HCT116 (cell line): ENCODE data around the gene PAX2. TPM values are rescaled to one million over a fixed set of nuclear protein-coding genes. Genes with fewer than 3 reads are reported as not detected.

Experiments
- ATAC-seq: fragments of 200-7000 bp; cut with Tn5 transposase; 2 replicates; pipeline ENCODE4 v1.9.1; 2020; ENCODE audit warnings: mild to moderate bottlenecking, moderate library complexity
- BruUV-seq: library from RNA; stranded (reverse); fragments of 400-500 nt; replicated peaks from 2 replicates; lab custom pipeline; 2021; lab: Mats Ljungman, UMichigan
- CTCF ChIA-PET: fragments of 300-600 bp; sonication (Branson Sonifier 250); formaldehyde crosslinking; loops from one replicate; lab custom pipeline; 2021; ENCODE audit warnings: antibody characterized with exemption; lab: Charles Lee
- POLR2A ChIA-PET: fragments of 300-600, 350-600 bp; sonication (Branson Sonifier 250); formaldehyde crosslinking; loops from one replicate; lab custom pipeline; 2021; ENCODE audit warnings: antibody characterized with exemption; lab: Charles Lee
- RAD21 ChIA-PET, 2 experiments: fragments of 300-600 bp; sonication (Branson Sonifier 250); formaldehyde crosslinking; loops; one replicate each; lab custom pipeline; 2023; ENCODE audit warnings: low total read pairs in 2 of 2; ENCODE audit not compliant: uncharacterized antibody in 2 of 2, unreplicated experiment in 2 of 2, low non-redundant PET in 1 of 2; lab: Charles Lee
- DNase-seq: peaks from one replicate; pipeline ENCODE4 v3.0.0-alpha.2; 2010; ENCODE audit warnings: low read depth, low spot score
- H2AFZ ChIP-seq: fragments of 200-600 bp; shearing (Covaris generic), sonication (generic); 2 replicates; pipeline ENCODE4 v1.6.1; 2017; ENCODE audit warnings: low read depth, mixed run types, mixed read lengths, antibody characterized with exemption, low read length; ENCODE audit not compliant: poor library complexity, severe bottlenecking
- H3K27ac ChIP-seq: 2 replicates; pipeline ENCODE4 v1.5.1; 2012; ENCODE audit warnings: low read depth, low read length
- H3K27me3 ChIP-seq: fragments of 200-600 bp; sonication (generic); 2 replicates; pipeline ENCODE4 v1.6.1; 2016; ENCODE audit warnings: mixed run types, low read length, mixed read lengths; ENCODE audit not compliant: insufficient read depth
- H3K36me3 ChIP-seq, 2 experiments: fragments of 200-500 bp in 1 of 2; fragments of 200-600 bp in 1 of 2; sonication (Bioruptor generic) in 1 of 2; sonication (generic) in 1 of 2; 2 replicates each; pipeline versions ENCODE4 v1.5.1 to v1.6.1; 2014 to 2016; ENCODE audit warnings: low read length in 2 of 2, inconsistent platforms in 1 of 2, mixed read lengths in 1 of 2, mixed run types in 1 of 2; ENCODE audit not compliant: insufficient read depth in 2 of 2, control insufficient read depth in 1 of 2
- H3K4me1 ChIP-seq, 2 experiments: fragments of 200-600 bp in 1 of 2; sonication (generic) in 1 of 2; 2 replicates each; pipeline versions ENCODE4 v1.5.1 to v1.6.1; 2012 to 2017; ENCODE audit warnings: low read length in 2 of 2, inconsistent platforms in 1 of 2, mild to moderate bottlenecking in 1 of 2, mixed read lengths in 1 of 2, mixed run types in 1 of 2, moderate library complexity in 1 of 2; ENCODE audit not compliant: insufficient read depth in 2 of 2, control insufficient read depth in 1 of 2
- H3K4me2 ChIP-seq: fragments of 200-600 bp; sonication (generic); 2 replicates; pipeline ENCODE4 v1.6.1; 2017; ENCODE audit warnings: mixed run types, low read length, mixed read lengths
- H3K4me3 ChIP-seq, 2 experiments: fragments of 200-600 bp in 1 of 2; sonication (generic) in 1 of 2; replicated peaks in 1 of 2; 2 replicates each; pipeline ENCODE4 v1.5.1; 2011 to 2016; ENCODE audit warnings: low read length in 2 of 2, control low read depth in 1 of 2, low read depth in 1 of 2, mild to moderate bottlenecking in 1 of 2, mixed read lengths in 1 of 2, mixed run types in 1 of 2
- H3K79me2 ChIP-seq: fragments of 200-600 bp; sonication (generic); 2 replicates; pipeline ENCODE4 v1.6.1; 2017; ENCODE audit warnings: mild to moderate bottlenecking, mixed run types, low read length, moderate library complexity, mixed read lengths; ENCODE audit not compliant: insufficient read depth
- H3K9ac ChIP-seq: fragments of 200-600 bp; sonication (generic); 2 replicates; pipeline ENCODE4 v1.6.1; 2016; ENCODE audit warnings: low read length, mixed read lengths
- H3K9me2 ChIP-seq: fragments of 200-600 bp; sonication (generic), shearing (Covaris generic); 2 replicates; pipeline ENCODE4 v1.6.1; 2017; ENCODE audit warnings: mixed run types, mild to moderate bottlenecking, moderate library complexity; ENCODE audit not compliant: insufficient read depth
- H3K9me3 ChIP-seq, 2 experiments: fragments of 200-500 bp in 1 of 2; fragments of 200-600 bp in 1 of 2; sonication (Bioruptor generic) in 1 of 2; sonication (generic) in 1 of 2; 2 replicates each; pipeline ENCODE4 v1.6.1; 2014 to 2017; ENCODE audit warnings: low read length in 2 of 2, mixed read lengths in 2 of 2, inconsistent platforms in 1 of 2, low read depth in 1 of 2, mild to moderate bottlenecking in 1 of 2, mixed run types in 1 of 2, moderate library complexity in 1 of 2; ENCODE audit not compliant: control insufficient read depth in 1 of 2, insufficient read depth in 1 of 2
- H4K20me1 ChIP-seq: fragments of 200-600 bp; sonication (generic), shearing (Covaris generic); 2 replicates; pipeline ENCODE4 v1.6.1; 2017; ENCODE audit warnings: mixed run types, mild to moderate bottlenecking, moderate library complexity; ENCODE audit not compliant: insufficient read depth
- ATF3 ChIP-seq: IDR thresholded peaks from 2 replicates; pipeline ENCODE4 v1.6.1; 2012
- CBX3 ChIP-seq: IDR thresholded peaks from 2 replicates; pipeline ENCODE4 v1.6.1; 2012; ENCODE audit warnings: low read depth
- CTCF ChIP-seq, 3 experiments: fragments of 200-600 bp in 1 of 3; sonication (generic) in 1 of 3; IDR thresholded peaks in 2 of 3; conservative IDR thresholded peaks in 1 of 3; 2 replicates each; pipeline ENCODE4 v1.5.1; 2012 to 2017; ENCODE audit warnings: low read depth in 2 of 3, low read length in 2 of 3, antibody characterized with exemption in 1 of 3, borderline replicate concordance in 1 of 3, control low read depth in 1 of 3, mild to moderate bottlenecking in 1 of 3, mixed read lengths in 1 of 3, mixed run types in 1 of 3, moderate library complexity in 1 of 3; ENCODE audit not compliant: insufficient read depth in 1 of 3
- EGR1 ChIP-seq: IDR thresholded peaks from 2 replicates; pipeline ENCODE4 v1.6.1; 2012; ENCODE audit warnings: low read depth
- EZH2 ChIP-seq: fragments of 200-600 bp; sonication (generic); IDR thresholded peaks from 2 replicates; pipeline ENCODE4 v1.6.1; 2017; ENCODE audit warnings: antibody characterized with exemption, mixed run types
- JUND ChIP-seq: IDR thresholded peaks from 2 replicates; pipeline ENCODE4 v1.6.1; 2012
- POLR2A ChIP-seq: IDR thresholded peaks from 2 replicates; pipeline ENCODE4 v1.7.0; 2011; ENCODE audit warnings: borderline replicate concordance; ENCODE audit not compliant: insufficient read depth, insufficient read length; ENCODE audit errors: extremely low read depth
- RAD21 ChIP-seq: IDR thresholded peaks from 2 replicates; pipeline ENCODE4 v1.6.1; 2012; ENCODE audit warnings: low read depth, mild to moderate bottlenecking
- REST ChIP-seq: IDR thresholded peaks from 2 replicates; pipeline ENCODE4 v1.6.1; 2012; ENCODE audit warnings: low read depth
- SP1 ChIP-seq: IDR thresholded peaks from 2 replicates; pipeline ENCODE4 v1.6.1; 2012; ENCODE audit warnings: low read depth
- TCF7L2 ChIP-seq: IDR thresholded peaks from 2 replicates; pipeline ENCODE4 v1.7.0; 2011; ENCODE audit warnings: borderline replicate concordance, inconsistent platforms; ENCODE audit not compliant: insufficient read depth, insufficient read length; ENCODE audit errors: extremely low read depth
- YY1 ChIP-seq: IDR thresholded peaks from 2 replicates; pipeline ENCODE4 v1.6.1; 2011; ENCODE audit warnings: low read length, low read depth, moderate library complexity, mild to moderate bottlenecking; ENCODE audit not compliant: insufficient replicate concordance; ENCODE audit errors: extremely low read depth
- ZFX ChIP-seq: fragments of 450-650 bp; IDR thresholded peaks from 2 replicates; pipeline ENCODE4 v1.6.1; 2017
- ZNF274 ChIP-seq: fragments of 200-500 bp; sonication (Bioruptor generic); IDR thresholded peaks from 2 replicates; pipeline ENCODE4 v1.6.1; 2014; ENCODE audit warnings: mild to moderate bottlenecking, low read depth, low read length, inconsistent platforms
- intact Hi-C: fragments of 100-400 bp; cut with micrococcal nuclease; formaldehyde crosslinking; loops from 2 replicates; pipeline ENCODE4 v1.10.0; 2022
- total RNA-seq: library from RNA; stranded (reverse); gene quantifications from one replicate; pipeline ENCODE4 v1.2.1, GENCODE V29; 2021; ENCODE audit not compliant: unreplicated experiment

Gene PAX2
- total RNA-seq, 1 experiment from 2014 or later: 5.0 TPM

GRCh38 chr10:100814751-100815474 lies 69.5 kb downstream of the PAX2 start (continued):
- TF ChIP-seq TCF7L2 (no peak), ATF3 (no peak), REST (no peak), JUND (no peak), ZFX (no peak), ZNF274 (no peak), POLR2A (no peak)

GRCh38 chr10:100816671-100817070 lies 71.3 kb downstream of the PAX2 start:
- H4K20me1 ChIP-seq: no peaks in the 10 kb centered on the region
- no peaks in the 10 kb centered on the region for H3K4me1 ChIP-seq
- no TSS peak for BruUV-seq
- TF ChIP-seq ZNF274 (no peak), ZFX (no peak), EGR1 (no peak), CTCF (IDR thresholded peaks at IDR 0.05 in 2 of 3, conservative IDR thresholded peaks at IDR 0.05 in 1 of 3; ENCODE audit: borderline replicate concordance in 1 of 3, insufficient read depth in 1 of 3, low read depth in 2 of 3, low read length in 2 of 3) (no peak), YY1 (no peak), EZH2 (no peak), RAD21 (no peak), CBX3 (no peak), SP1 (no peak)
- intact Hi-C loops: no loop called here
- no peak overlapping the region for H3K9ac ChIP-seq
- H3K4me3 ChIP-seq: no peak overlapping the region
- peaks cover 7% of the 10 kb centered on the region for H3K27me3 ChIP-seq
- H3K79me2 ChIP-seq: no peaks in the 10 kb centered on the region
- no peaks in the 10 kb centered on the region for H3K36me3 ChIP-seq
- RAD21 ChIA-PET: no interaction called here
- POLR2A ChIA-PET: no interaction called here
- no peak overlapping the region for H3K4me2 ChIP-seq
- DNase-seq: no peak
- CTCF ChIA-PET: interaction anchor here (1.1 to 1.7 kb wide), 4 partner anchors 11 to 254 kb away, joined by 3 to 5 read pairs (median 4); no protein-coding TSS in a partner anchor
- H3K9me2 ChIP-seq: no peaks in the 10 kb centered on the region
- H3K9me3 ChIP-seq: no peaks in the 10 kb centered on the region
- no peak overlapping the region for H3K27ac ChIP-seq
- no peak for ATAC-seq
- H2AFZ ChIP-seq: no peak overlapping the region
